GM19099 (cell line): ENCODE measurements around the gene SRPRA.

Source experiments
- POLR2A ChIP-seq: IDR thresholded peaks from 3 replicates; pipeline ENCODE4 v1.6.1; 2011; ENCODE audit warnings: low read depth; ENCODE audit not compliant: insufficient read length; ENCODE audit errors: extremely low read depth

The SRPRA gene

GRCh38 chr11:126268708-126269579 lies at the start of gene SRPRA, which contains the start of gene FOXRED1:
SRPRA (minus strand) TSS chr11:126268895; CDS start chr11:126268804, 91 bp downstream.
FOXRED1 (plus strand) TSS chr11:126269154; CDS start chr11:126269207, 53 bp downstream.
- TF ChIP-seq POLR2A = peak; percentile 88

GRCh38 chr11:126317756-126318573 lies 49.3 kb upstream of the SRPRA start:
- no peak for TF ChIP-seq POLR2A

GRCh38 chr11:126317432-126317755 lies 48.7 kb upstream of the SRPRA start:
- TF ChIP-seq POLR2A = no peak

GRCh38 chr11:126313826-126314225 lies 45.1 kb upstream of the SRPRA start:
- no peak for TF ChIP-seq POLR2A

- no peak for TF ChIP-seq POLR2A
These were observed 44.3 kb upstream of the SRPRA start for GRCh38 chr11:126312961-126313360.

- TF ChIP-seq POLR2A = no peak
These were observed 43.0 kb upstream of the SRPRA start for GRCh38 chr11:126311401-126312291.

GRCh38 chr11:126310992-126311310 lies 42.3 kb upstream of the SRPRA start:
- TF ChIP-seq POLR2A = no peak

- TF ChIP-seq POLR2A = no peak
These were observed 41.7 kb upstream of the SRPRA start for GRCh38 chr11:126310200-126310991.

- no peak for TF ChIP-seq POLR2A
These were observed 39.6 kb upstream of the SRPRA start for GRCh38 chr11:126308271-126308671.

- TF ChIP-seq POLR2A = no peak
These were observed 39.0 kb upstream of the SRPRA start for GRCh38 chr11:126307706-126308105.

GRCh38 chr11:126305699-126306098 lies 37.0 kb upstream of the SRPRA start:
- TF ChIP-seq POLR2A = no peak

- no peak for TF ChIP-seq POLR2A
These were observed 35.9 kb upstream of the SRPRA start for GRCh38 chr11:126304457-126305075.

- peak; percentile 98 for TF ChIP-seq POLR2A
These were observed 35.1 kb upstream of the SRPRA start, which contains the start of gene DCPS for GRCh38 chr11:126303623-126304456. DCPS (plus strand) TSS chr11:126304060; CDS start chr11:126304081, 21 bp downstream.
